HG02852 (cell line): ENCODE results near the gene ZNF446.

Source experiments
- ATAC-seq: cut with Tn5 transposase; IDR thresholded peaks from one replicate; pipeline ENCODE4 v1.9.1; 2021; ENCODE audit warnings: mild to moderate bottlenecking, moderate library complexity; ENCODE audit not compliant: unreplicated experiment

Gene ZNF446

DNA sequence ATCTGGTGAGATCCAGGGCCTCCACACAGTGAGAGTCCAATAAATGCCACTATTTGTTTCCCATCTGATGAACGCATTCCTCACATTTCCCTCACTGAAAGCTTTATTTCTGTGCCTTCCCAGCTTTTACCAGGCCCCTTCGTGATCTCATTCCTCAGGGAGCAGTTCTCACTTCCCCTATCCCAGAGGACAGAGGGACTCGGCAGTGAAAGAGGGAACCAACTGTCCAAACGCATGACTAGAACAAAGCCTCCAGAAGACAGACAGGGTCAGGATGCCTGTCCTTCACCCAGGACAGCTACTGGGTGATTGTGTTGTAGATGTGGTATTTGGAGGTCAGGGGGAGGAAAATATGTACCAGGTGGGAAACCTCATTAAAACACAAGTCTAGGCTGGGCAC is 45.5 kb downstream of the ZNF446 start:
- ATAC-seq, result no peak

- no peak for ATAC-seq
These were observed 46.6 kb downstream of the ZNF446 start for GRCh38 chr19:58522709-58523108.

DNA sequence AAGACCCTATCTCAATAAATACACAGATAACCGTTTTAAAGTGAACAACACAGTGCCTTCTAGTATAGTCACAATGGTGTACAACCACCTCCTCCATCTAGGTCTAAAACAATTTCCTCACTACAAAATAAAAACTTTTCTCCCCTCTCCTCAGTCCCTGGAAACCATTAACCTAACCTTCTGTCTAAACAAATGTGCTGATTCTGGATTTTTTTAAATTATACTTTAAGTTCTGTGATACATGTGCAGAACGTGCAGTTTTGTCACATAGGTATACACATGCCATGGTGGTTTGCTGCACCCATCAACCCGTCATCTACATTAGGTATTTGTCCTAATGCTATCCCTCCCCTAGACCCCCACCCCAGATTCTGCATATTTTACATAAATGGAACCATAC is 53.3 kb downstream of the ZNF446 start:
- no peak for ATAC-seq
